Transverse colon (tissue), 3 donors: ENCODE results near the gene PIK3R5.

ENCODE experiments used
- EP300 ChIP-seq: sonication (generic); formaldehyde crosslinking; IDR thresholded peaks from one replicate; pipeline ENCODE4 v1.6.1; 2017; ENCODE audit warnings: antibody characterized with exemption, low read depth
- TF ChIP-seq, protein P1 (sequence below), 5 experiments: fragments of 200-600 bp in 3 of 5; fragments of 450-650 bp in 2 of 5; sonication (generic) in 3 of 5; IDR thresholded peaks; 1 replicate in 2 of 5; 2 replicates in 3 of 5; pipeline ENCODE4 v1.5.1; 2016 to 2017; ENCODE audit warnings: antibody characterized with exemption in 5 of 5, inconsistent platforms in 3 of 5, mild to moderate bottlenecking in 2 of 5, moderate library complexity in 1 of 5

DNA sequence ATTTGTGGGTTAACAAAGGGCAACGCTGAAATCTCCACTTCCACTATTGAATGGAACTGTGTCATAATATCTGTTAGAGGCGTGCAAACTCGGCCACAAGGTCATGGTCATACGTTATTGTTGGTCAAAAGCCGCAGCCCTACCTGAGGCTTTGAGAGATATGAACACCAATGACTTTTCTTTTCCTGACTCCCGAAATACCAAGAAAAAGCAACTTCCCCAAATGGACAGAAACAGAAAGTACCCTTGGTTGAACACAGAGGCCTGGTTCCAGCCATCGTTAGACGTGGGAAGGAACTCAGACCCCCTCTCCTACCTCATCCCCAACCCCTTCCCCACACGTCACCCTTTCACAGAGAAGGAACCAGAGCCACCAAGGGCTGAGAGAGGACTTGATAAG, 1.4 kb upstream of the PIK3R5 start:
- no peak for TF ChIP-seq EP300
- TF ChIP-seq, protein P1, sequence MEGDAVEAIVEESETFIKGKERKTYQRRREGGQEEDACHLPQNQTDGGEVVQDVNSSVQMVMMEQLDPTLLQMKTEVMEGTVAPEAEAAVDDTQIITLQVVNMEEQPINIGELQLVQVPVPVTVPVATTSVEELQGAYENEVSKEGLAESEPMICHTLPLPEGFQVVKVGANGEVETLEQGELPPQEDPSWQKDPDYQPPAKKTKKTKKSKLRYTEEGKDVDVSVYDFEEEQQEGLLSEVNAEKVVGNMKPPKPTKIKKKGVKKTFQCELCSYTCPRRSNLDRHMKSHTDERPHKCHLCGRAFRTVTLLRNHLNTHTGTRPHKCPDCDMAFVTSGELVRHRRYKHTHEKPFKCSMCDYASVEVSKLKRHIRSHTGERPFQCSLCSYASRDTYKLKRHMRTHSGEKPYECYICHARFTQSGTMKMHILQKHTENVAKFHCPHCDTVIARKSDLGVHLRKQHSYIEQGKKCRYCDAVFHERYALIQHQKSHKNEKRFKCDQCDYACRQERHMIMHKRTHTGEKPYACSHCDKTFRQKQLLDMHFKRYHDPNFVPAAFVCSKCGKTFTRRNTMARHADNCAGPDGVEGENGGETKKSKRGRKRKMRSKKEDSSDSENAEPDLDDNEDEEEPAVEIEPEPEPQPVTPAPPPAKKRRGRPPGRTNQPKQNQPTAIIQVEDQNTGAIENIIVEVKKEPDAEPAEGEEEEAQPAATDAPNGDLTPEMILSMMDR (IDR thresholded peaks at IDR 0.05), result no peak
